A549 treated with dexamethasone at 1 μM for 4 hours (cell line): ENCODE data around the gene SSU72. TPM values are rescaled to one million over a fixed set of nuclear protein-coding genes. Genes with fewer than 3 reads are reported as not detected.

Experiments used
- total RNA-seq: library from RNA; stranded (reverse); fragments of 200-300 nt; extraction: Qiagen RNA extraction; gene quantifications from 5 replicates; pipeline ENCODE4 v1.2.3, GENCODE V29; 2022

The SSU72 gene
- total RNA-seq, result 89.6 to 116 TPM (median 106 TPM) in 5 replicates

DNA sequence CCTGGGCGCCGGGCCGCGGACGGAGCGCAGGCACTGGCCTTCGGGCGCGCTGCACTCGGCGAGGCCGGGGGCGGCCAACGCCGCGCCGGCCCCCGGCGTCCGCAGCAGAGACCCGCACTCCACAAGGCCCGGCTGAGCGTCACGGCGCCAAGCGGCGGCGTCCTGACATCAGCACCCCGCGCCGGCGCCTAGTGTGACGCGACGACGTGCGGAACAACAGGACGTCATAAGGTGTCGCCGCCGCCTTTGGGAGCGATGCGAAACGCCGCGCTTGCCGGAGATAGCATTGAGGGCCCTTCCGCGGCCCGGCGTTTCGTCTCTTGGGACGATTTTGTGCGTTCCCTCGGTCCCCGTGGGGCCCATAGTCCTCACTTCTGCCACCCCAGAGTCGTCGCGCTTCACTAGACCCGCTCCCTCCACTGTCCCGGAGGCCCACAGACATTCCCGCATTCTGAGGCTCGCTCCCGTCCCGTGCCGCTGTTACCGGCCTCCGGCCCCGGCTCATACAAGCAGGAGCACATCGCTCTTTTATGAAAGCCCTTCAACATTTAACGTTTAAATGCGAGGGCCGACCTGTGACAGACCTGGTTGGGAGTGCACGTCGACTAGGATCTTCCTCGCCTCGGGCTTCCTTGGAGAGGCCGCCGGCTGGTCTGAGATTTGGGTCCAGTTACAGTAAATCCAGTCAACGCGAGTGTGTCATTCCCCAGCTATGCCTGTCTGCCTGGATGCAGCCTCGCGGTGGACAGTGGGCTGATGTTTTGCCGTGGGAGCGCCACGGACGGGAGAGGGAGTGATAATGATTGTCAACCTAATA lies at the start of gene SSU72:
Gene SSU72, minus strand, starts transcription at position 143 of the 817 bp plus-strand sequence. CDS start 306 bp downstream, outside the sequence.

DNA sequence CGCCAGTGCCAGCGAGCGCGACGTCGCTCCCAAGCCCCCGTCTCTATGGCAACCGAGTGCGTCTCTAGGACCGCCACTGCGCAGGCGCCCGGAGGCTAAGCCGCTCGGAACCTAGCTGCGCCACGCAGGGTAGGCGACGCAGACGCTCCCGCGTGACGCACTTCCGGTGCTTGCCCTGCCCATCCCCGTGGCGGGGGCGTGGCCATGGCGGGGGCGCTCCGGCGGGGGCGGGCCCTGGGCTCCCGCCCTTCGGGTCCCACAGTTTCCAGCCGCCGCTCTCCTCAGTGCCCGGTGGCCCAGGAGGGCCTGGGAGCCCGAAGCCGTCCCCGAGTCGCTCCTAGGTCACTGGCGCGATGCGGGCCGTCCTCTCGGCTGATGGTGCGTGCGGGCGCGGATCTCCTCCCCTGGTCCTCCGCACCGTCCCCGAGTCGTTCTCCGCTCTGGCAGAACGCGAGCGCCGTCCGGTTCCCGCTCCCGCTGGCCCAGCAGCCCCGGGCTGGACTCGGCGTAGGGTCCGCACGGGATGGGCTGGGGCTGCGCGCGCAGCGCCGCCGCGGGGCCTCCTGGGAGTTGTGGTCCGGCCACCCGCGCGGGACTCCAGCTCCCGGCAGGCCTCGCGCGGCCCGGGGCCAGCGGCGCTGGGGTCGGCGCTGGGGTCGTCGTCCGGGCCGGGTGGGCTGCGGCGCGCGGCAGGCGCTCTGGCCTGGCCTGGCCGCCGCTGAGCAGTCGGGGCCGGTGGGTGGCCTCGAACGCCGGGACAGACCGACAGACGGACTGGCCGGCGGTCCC lies 40.8 kb upstream of the SSU72 start, which contains the start of gene MIB2:
Gene MIB2, plus strand, starts transcription at position 245 of the 789 bp plus-strand sequence. CDS start 7,953 bp downstream, outside the sequence.

DNA sequence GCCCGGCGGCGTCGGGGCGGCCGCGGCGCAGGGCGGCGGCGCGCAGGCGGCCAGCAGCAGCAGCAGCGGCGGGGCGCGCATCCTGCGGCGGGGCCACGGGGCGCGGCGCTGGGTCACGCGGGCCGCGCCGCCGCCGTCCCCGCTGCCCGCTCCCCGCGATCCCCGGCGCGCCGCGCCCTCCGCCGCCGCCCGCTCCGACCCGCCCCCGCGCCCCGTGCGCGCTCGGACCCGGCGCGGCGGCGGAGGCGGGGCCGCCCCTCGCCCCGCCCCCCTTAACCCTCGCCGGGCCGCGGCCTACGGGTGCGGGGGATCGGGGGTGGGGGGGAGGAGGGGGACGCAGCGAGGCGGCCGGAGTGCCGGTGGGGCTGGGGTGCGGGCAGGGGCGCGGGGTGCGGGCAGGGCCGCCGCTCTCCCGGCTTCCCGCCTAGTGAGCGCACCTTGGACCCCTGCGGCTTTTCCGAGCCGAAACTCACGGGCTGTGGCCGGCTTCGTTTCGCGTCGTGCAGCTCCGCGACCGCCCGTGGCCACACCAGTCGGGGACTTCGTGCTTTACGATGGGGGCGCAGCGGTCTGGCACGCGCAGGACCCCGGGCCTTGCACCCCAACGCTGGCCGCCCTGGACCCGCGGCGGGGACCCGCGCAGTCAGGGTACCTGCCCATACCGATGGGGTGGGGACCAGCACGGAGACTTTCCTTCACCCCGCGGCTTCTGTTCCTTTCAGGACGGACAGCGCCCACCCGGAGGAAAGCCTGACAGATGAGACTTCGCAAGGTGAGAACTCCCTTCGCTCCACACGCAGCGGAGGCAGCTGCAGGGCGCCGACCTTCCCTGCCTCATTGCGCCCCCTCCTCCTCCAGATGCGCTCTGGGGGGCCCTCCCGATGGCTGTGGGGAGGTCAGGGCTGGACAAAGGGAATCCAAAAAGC lies 25.5 kb upstream of the SSU72 start, which contains the start of gene FNDC10:
Gene FNDC10, minus strand, starts transcription at position 201 of the 926 bp plus-strand sequence. Its CDS starts 120 bp downstream, at position 81.

DNA sequence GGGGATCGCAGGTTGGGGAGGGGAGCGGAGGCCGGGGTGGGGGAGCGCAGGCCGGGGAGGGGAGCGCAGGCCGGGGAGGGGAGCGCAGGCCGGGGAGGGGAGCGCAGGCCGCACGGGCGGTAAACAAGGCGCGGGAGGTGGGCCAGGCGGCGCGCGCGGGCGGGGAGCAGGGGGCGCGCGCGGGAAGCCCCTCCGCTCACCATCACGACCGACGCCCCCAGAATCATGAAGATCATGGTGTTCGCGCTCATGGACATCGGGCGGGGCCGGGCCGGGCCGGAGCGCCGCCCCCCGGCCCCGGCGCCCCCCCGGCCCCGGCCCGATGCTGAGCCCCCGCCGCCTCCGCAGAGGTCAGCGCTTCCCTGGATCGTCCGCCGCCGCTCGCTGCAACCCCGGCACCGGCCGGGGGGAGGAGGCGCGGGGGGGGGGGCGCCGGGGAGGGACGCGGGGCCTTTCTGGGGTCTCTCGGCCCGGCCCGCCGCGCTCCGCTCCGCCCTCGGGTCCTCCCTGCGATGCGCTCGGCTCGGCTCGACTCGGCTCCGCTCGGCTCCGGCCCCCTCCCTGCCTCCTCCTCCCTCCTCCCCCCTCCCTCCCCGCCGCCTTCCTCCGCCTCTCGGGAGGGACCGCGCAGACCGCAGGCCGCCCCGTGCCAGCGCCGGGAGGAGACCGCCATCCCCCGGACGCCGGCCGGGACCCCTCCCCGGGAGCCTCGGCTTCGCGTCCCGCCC lies 34.4 kb downstream of the SSU72 start, which contains the start of gene TMEM240:
Gene TMEM240, minus strand, starts transcription at position 535 of the 728 bp plus-strand sequence. Its CDS starts 278 bp downstream, at position 257.

DNA sequence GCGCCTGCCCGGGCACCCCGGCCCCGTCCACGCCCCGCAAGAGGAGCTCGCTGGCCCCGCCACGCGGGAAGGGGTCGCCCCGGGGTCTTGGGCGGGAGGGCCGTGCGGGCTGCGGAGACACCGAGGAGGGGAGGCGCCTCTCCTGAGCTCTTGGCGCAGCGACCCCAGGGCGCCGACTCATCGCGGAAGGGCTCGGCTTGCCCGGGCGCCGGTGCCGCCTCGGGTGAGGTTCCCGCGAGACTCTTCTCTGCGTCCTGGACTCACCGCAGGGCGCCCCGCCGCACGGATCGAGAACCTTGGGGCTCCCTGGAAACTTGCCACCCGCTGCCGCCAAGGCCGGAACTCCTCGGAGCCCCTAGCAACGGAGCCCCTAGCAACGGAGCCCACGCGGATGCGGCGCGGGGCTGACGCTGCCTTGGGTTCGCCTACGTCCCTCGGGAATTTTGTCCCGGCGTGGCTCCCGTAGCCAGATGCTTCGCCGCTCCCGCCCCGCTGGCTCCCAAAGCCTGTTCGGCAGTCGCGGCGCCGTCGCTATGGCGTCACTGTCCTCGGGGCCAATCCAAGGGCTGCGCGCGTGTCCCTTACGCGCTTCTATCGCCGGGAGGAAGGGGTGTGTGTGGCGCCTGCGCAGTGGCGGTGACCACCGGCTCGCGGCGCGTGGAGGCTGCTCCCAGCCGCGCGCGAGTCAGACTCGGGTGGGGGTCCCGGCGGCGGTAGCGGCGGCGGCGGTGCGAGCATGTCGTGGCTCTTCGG lies 63.0 kb downstream of the SSU72 start, which contains the start of gene ATAD3A:
Gene ATAD3A, plus strand, starts transcription at position 630 of the 753 bp plus-strand sequence. Its CDS starts 107 bp downstream, at position 737.

Other genes starting within 250 kb of the SSU72 start
- gene TAS1R3, start 243.6 kb downstream of the SSU72 start, total RNA-seq, result 0.12 to 0.21 TPM (median 0.17 TPM) in 5 replicates
- gene DVL1, start 225.4 kb downstream of the SSU72 start, total RNA-seq, result 35.7 to 69.6 TPM (median 67.1 TPM) in 5 replicates
- 0.07 to 0.29 TPM (median 0.12 TPM) in 4 of 5 replicates, not detected in the other for gene MXRA8, start 216.3 kb downstream of the SSU72 start, total RNA-seq
- 116 to 165 TPM (median 153 TPM) in 5 replicates for gene AURKAIP1, start 199.7 kb downstream of the SSU72 start, total RNA-seq
- 29.8 to 55.4 TPM (median 47.5 TPM) in 5 replicates for gene CCNL2, start 175.5 kb downstream of the SSU72 start, total RNA-seq
- gene MRPL20, start 167.6 kb downstream of the SSU72 start, total RNA-seq, result 122 to 160 TPM (median 123 TPM) in 5 replicates
- 0.05 TPM in 1 of 5 replicates, not detected in the others for gene ANKRD65, start 153.6 kb downstream of the SSU72 start, total RNA-seq
- 4.2 to 13.3 TPM (median 12.5 TPM) in 5 replicates for gene VWA1, start 139.2 kb downstream of the SSU72 start, total RNA-seq
- gene ATAD3C, start 125.2 kb downstream of the SSU72 start, total RNA-seq, result not detected in 5 replicates
- 1.7 to 3.2 TPM (median 2.8 TPM) in 5 replicates for gene ATAD3B, start 103.1 kb downstream of the SSU72 start, total RNA-seq
- 25.4 to 40.1 TPM (median 36.8 TPM) in 5 replicates for gene ATAD3A, start 62.7 kb downstream of the SSU72 start, total RNA-seq
- gene TMEM240, start 34.2 kb downstream of the SSU72 start, total RNA-seq, result 0.20 to 0.52 TPM (median 0.37 TPM) in 5 replicates
- 4.8 to 10.5 TPM (median 8.4 TPM) in 5 replicates for gene FNDC10, start 25.3 kb upstream of the SSU72 start, total RNA-seq
- gene MIB2, start 40.6 kb upstream of the SSU72 start, total RNA-seq, result 7.5 to 18.7 TPM (median 16.1 TPM) in 5 replicates
- gene MMP23B, start 57.3 kb upstream of the SSU72 start, total RNA-seq, result 0.46 to 0.79 TPM (median 0.61 TPM) in 4 of 5 replicates, not detected in the other
- 21.9 to 26.1 TPM (median 25.6 TPM) in 5 replicates for gene CDK11B, start 84.1 kb upstream of the SSU72 start, total RNA-seq
- gene SLC35E2B, start 117.9 kb upstream of the SSU72 start, total RNA-seq, result 8.4 to 13.9 TPM (median 13.2 TPM) in 5 replicates
- gene CDK11A, start 149.5 kb upstream of the SSU72 start, total RNA-seq, result 15.4 to 25.1 TPM (median 21.7 TPM) in 5 replicates
- 27.1 to 39.9 TPM (median 37.2 TPM) in 5 replicates for gene NADK, start 203.6 kb upstream of the SSU72 start, total RNA-seq